Endothelial cell of umbilical vein (primary cell): ENCODE results near the gene UHMK1. TPM values are rescaled to one million over a fixed set of nuclear protein-coding genes. Genes with fewer than 3 reads are reported as not detected.

Experiments used
- BruUV-seq: library from RNA; stranded (reverse); fragments of 400-500 nt; replicated peaks from 2 replicates; lab custom pipeline; 2021; lab: Mats Ljungman, UMichigan
- CTCF ChIA-PET: fragments of 300-600, 350-600 bp; sonication (Branson Sonifier 250); formaldehyde crosslinking; loops from one replicate; lab custom pipeline; 2021; ENCODE audit warnings: antibody characterized with exemption, inconsistent platforms; lab: Charles Lee
- POLR2A ChIA-PET: fragments of 300-600, 350-600 bp; sonication (Branson Sonifier 250); formaldehyde crosslinking; loops from one replicate; lab custom pipeline; 2021; ENCODE audit warnings: antibody characterized with exemption, inconsistent platforms; lab: Charles Lee
- DNase-seq: peaks from one replicate; pipeline ENCODE4 v3.0.0-alpha.2; 2011; ENCODE audit warnings: low read depth, low spot score
- FAIRE-seq: peaks from 2 replicates; lab custom pipeline; 2011; peaks lifted over from hg19 to GRCh38; lab: Jason Lieb, UNC
- H2AFZ ChIP-seq: 2 replicates; pipeline ENCODE4 v1.6.0; 2012; ENCODE audit warnings: low read depth, low read length, control low read depth, inconsistent platforms
- H3K27ac ChIP-seq: 2 replicates; pipeline ENCODE4 v1.5.1; 2011; ENCODE audit warnings: low read depth, mild to moderate bottlenecking, control low read depth, low read length, moderate library complexity; ENCODE audit not compliant: insufficient read depth
- H3K27me3 ChIP-seq, 2 experiments: 2 replicates each; pipeline versions ENCODE4 v1.6.0 to v1.6.1; 2011; ENCODE audit warnings: low read length in 2 of 2, mixed read lengths in 1 of 2; ENCODE audit not compliant: control insufficient read depth in 2 of 2, insufficient read depth in 2 of 2
- H3K36me3 ChIP-seq, 2 experiments: 2 replicates in 1 of 2; 3 replicates in 1 of 2; pipeline ENCODE4 v1.5.1; 2011; ENCODE audit warnings: low read length in 2 of 2, mild to moderate bottlenecking in 1 of 2, moderate library complexity in 1 of 2; ENCODE audit not compliant: control insufficient read depth in 2 of 2, insufficient read depth in 2 of 2; ENCODE audit errors: extremely low read depth in 1 of 2
- H3K4me1 ChIP-seq: 3 replicates; pipeline ENCODE4 v1.5.1; 2011; ENCODE audit warnings: mild to moderate bottlenecking, low read length; ENCODE audit not compliant: control insufficient read depth, insufficient read depth; ENCODE audit errors: extremely low read depth
- H3K4me2 ChIP-seq: 2 replicates; pipeline ENCODE4 v1.6.1; 2011; ENCODE audit warnings: low read length, control low read depth, mixed read lengths; ENCODE audit not compliant: insufficient read depth
- H3K4me3 ChIP-seq, 3 experiments: fragments of 200-600 bp in 1 of 3; sonication (generic), shearing (Covaris generic) in 1 of 3; replicated peaks in 1 of 3; 2 replicates each; pipeline ENCODE4 v1.5.1; 2011 to 2016; ENCODE audit warnings: control low read depth in 3 of 3, low read length in 3 of 3, mild to moderate bottlenecking in 2 of 3, inconsistent platforms in 1 of 3, low read depth in 1 of 3, moderate library complexity in 1 of 3; ENCODE audit not compliant: insufficient read depth in 1 of 3
- H3K79me2 ChIP-seq: 2 replicates; pipeline ENCODE4 v1.6.0; 2012; ENCODE audit warnings: low read length, inconsistent platforms; ENCODE audit not compliant: control insufficient read depth, insufficient read depth
- H3K9ac ChIP-seq: replicated peaks from 2 replicates; pipeline ENCODE3; 2011; ENCODE audit warnings: low read length, control low read depth; ENCODE audit not compliant: insufficient read depth; ENCODE audit errors: extremely low read depth
- H3K9me1 ChIP-seq: replicated peaks from 3 replicates; pipeline ENCODE4 v1.6.0; 2011; ENCODE audit warnings: mild to moderate bottlenecking, low read length; ENCODE audit not compliant: control insufficient read depth, insufficient read depth; ENCODE audit errors: extremely low read depth
- H3K9me3 ChIP-seq: replicated peaks from 2 replicates; pipeline ENCODE4 v1.5.1; 2012; ENCODE audit warnings: low read length, inconsistent platforms; ENCODE audit not compliant: control insufficient read depth, insufficient read depth
- H4K20me1 ChIP-seq: replicated peaks from 2 replicates; pipeline ENCODE3; 2011; ENCODE audit warnings: mild to moderate bottlenecking, low read length; ENCODE audit not compliant: control insufficient read depth, insufficient read depth; ENCODE audit errors: extremely low read depth
- EZH2 ChIP-seq: IDR thresholded peaks from 2 replicates; pipeline ENCODE4 v1.6.1; 2012; ENCODE audit warnings: borderline replicate concordance, low read depth, mild to moderate bottlenecking, moderate library complexity, low read length, inconsistent platforms; ENCODE audit not compliant: severe bottlenecking
- FOS ChIP-seq: IDR thresholded peaks from 2 replicates; pipeline ENCODE4 v1.6.1; 2011; ENCODE audit warnings: mild to moderate bottlenecking, low read length, moderate library complexity, borderline replicate concordance; ENCODE audit not compliant: insufficient read depth
- GATA2 ChIP-seq: IDR thresholded peaks from 2 replicates; pipeline ENCODE4 v1.7.0; 2011; ENCODE audit warnings: low read depth, mild to moderate bottlenecking, moderate library complexity, mixed read lengths, low read length; ENCODE audit not compliant: insufficient read length, insufficient read depth
- JUN ChIP-seq: IDR thresholded peaks from 2 replicates; pipeline ENCODE4 v1.6.1; 2011; ENCODE audit warnings: borderline replicate concordance, low read depth; ENCODE audit not compliant: insufficient read length, insufficient read depth
- MYC ChIP-seq: IDR thresholded peaks from one replicate; pipeline ENCODE4 v1.6.1; 2011; ENCODE audit warnings: mild to moderate bottlenecking, low read depth, low read length
- POLR2A ChIP-seq: IDR thresholded peaks from 2 replicates; pipeline ENCODE4 v1.6.1; 2012; ENCODE audit warnings: low read depth, mild to moderate bottlenecking, control low read depth, low read length
- POLR2AphosphoS5 ChIP-seq: IDR thresholded peaks from 2 replicates; pipeline ENCODE4 v1.6.1; 2012; ENCODE audit warnings: low read depth, mild to moderate bottlenecking, control low read depth, low read length, moderate library complexity; ENCODE audit not compliant: insufficient read depth
- dilution Hi-C: fragments of 300-500 bp; cut with MboI; formaldehyde crosslinking; loops from one replicate; pipeline ENCODE4 v1.15.0; 2019; ENCODE audit warnings: low sequenced_read_pairs; ENCODE audit not compliant: extremely low pct_ligation_motif_present
- intact Hi-C: fragments of 100-400 bp; cut with micrococcal nuclease; formaldehyde crosslinking; loops from one replicate; pipeline ENCODE4 v1.10.0; 2022
- polyA plus RNA-seq, 4 experiments: library from polyadenylated mRNA; depleted of rRNA in 3 of 4; stranded (reverse) in 3 of 4; unstranded in 1 of 4; fragments of >200 nt; gene quantifications; 2 replicates each; pipeline versions ENCODE4 v1.2.1 to v1.2.3, GENCODE V29; 2011 to 2012; ENCODE audit warnings: missing spikeins in 1 of 4
- total RNA-seq: library from RNA; stranded (reverse); gene quantifications from 2 replicates; pipeline ENCODE4 v1.2.3, GENCODE V29; 2021
- TF ChIP-seq, protein P1 (sequence below): IDR thresholded peaks from 2 replicates; pipeline ENCODE4 v1.6.1; 2011; ENCODE audit not compliant: insufficient read depth, insufficient read length
- TF ChIP-seq, protein P2 (sequence below), 2 donors: IDR thresholded peaks; 1 replicate in 1 of 2; 2 replicates in 1 of 2; pipeline ENCODE4 v1.5.1; 2011; ENCODE audit warnings: low read length in 2 of 2, mild to moderate bottlenecking in 2 of 2, moderate library complexity in 2 of 2, control low read depth in 1 of 2, inconsistent platforms in 1 of 2, low read depth in 1 of 2; ENCODE audit not compliant: insufficient read depth in 1 of 2; ENCODE audit errors: extremely low read depth in 1 of 2

Gene UHMK1
- total and polyA plus RNA-seq, 2 donors (not counting 3 experiments of a cell fraction or from before 2014, with no cell fraction given): 9.2 to 35.0 TPM

DNA sequence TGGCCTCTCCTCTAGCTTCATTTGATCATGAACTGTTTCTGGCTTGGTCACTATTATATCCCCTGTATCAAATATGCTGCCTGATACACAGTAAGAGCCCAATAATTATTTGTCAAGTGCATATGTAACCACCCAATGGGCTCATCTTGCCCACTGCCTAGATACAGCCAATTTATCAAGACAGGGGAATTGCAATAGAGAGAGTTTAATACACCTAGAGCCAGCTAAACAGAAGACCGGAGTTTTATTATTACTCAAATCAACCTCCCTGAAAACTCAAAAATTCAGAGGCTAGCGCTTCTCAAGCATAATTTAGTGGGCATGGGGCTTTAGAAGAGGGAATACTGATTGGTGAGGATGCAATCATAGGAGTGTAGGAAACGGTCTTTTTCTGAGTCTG is 45.6 kb downstream of the UHMK1 start:
- no peaks in the 10 kb centered on the region for H3K27me3 ChIP-seq
- no peaks in the 10 kb centered on the region for H3K9me3 ChIP-seq
- peaks cover 39% of the 10 kb centered on the region for H3K4me1 ChIP-seq
- BruUV-seq: no TSS peak
- FAIRE-seq: no peak
- CTCF ChIA-PET: no interaction called here
- POLR2A ChIA-PET: no interaction called here
- H3K9me1 ChIP-seq: no peaks in the 10 kb centered on the region
- dilution Hi-C loops: no loop called here
- no peak overlapping the region for H3K27ac ChIP-seq
- no peaks in the 10 kb centered on the region for H3K79me2 ChIP-seq
- H3K9ac ChIP-seq: no peak overlapping the region
- H2AFZ ChIP-seq: no peak overlapping the region
- no peak overlapping the region for H3K4me3 ChIP-seq
- no peaks in the 10 kb centered on the region for H4K20me1 ChIP-seq
- DNase-seq: no peak
- intact Hi-C loops: no loop called here
- TF ChIP-seq, protein P1, sequence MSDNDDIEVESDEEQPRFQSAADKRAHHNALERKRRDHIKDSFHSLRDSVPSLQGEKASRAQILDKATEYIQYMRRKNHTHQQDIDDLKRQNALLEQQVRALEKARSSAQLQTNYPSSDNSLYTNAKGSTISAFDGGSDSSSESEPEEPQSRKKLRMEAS: no peak
- no peaks in the 10 kb centered on the region for H3K36me3 ChIP-seq
- H3K4me2 ChIP-seq: no peak overlapping the region

DNA sequence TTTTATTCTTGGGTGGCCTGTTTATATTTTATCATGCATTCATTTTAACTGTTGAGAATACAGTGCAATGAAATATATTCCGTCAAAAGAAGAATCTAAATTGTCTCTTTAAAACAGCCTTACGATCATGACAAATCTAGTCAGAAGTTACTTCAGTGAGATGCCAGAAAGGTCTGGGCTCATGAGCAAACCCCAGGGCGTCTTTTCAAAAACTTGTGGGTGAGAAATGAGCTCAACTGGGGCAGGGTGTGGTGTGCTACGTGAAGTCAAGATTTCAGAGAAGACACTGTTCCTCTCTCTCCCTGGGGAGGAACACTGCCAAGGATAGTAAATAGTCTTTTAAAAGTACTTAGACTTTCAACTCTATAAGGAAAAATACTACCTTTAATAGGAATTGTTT is 50.6 kb downstream of the UHMK1 start:
- FAIRE-seq: no peak
- Histone ChIP-seq H3K4me1 (no peaks in the 10 kb centered on the region), H3K27ac (no peak overlapping the region)

More for the DNA sequence above, 50.6 kb downstream of the UHMK1 start:
- ChIA-PET CTCF (interaction anchor here (1.2 to 1.4 kb wide), 2 partner anchors 9 to 10 kb away, joined by 3 read pairs; no protein-coding TSS in a partner anchor), POLR2A (no interaction called here)
- H3K4me3 ChIP-seq: no peak overlapping the region
- no peaks in the 10 kb centered on the region for H3K9me1 ChIP-seq
- H3K27me3 ChIP-seq: no peaks in the 10 kb centered on the region
- dilution Hi-C loops (no loop called here), intact Hi-C loops (no loop called here)
- TF ChIP-seq POLR2A (no peak), FOS (no peak), GATA2 (no peak), EZH2 (no peak), JUN (no peak), POLR2AphosphoS5 (no peak), MYC (no peak)
- TF ChIP-seq, protein P2, sequence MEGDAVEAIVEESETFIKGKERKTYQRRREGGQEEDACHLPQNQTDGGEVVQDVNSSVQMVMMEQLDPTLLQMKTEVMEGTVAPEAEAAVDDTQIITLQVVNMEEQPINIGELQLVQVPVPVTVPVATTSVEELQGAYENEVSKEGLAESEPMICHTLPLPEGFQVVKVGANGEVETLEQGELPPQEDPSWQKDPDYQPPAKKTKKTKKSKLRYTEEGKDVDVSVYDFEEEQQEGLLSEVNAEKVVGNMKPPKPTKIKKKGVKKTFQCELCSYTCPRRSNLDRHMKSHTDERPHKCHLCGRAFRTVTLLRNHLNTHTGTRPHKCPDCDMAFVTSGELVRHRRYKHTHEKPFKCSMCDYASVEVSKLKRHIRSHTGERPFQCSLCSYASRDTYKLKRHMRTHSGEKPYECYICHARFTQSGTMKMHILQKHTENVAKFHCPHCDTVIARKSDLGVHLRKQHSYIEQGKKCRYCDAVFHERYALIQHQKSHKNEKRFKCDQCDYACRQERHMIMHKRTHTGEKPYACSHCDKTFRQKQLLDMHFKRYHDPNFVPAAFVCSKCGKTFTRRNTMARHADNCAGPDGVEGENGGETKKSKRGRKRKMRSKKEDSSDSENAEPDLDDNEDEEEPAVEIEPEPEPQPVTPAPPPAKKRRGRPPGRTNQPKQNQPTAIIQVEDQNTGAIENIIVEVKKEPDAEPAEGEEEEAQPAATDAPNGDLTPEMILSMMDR (IDR thresholded peaks at IDR 0.05; ENCODE audit: extremely low read depth in 1 of 2, insufficient read depth in 1 of 2, low read depth in 1 of 2, low read length in 2 of 2): no peak
- TF ChIP-seq, protein P1: no peak
- no peaks in the 10 kb centered on the region for H4K20me1 ChIP-seq
- H3K9me3 ChIP-seq: no peaks in the 10 kb centered on the region
- no peak overlapping the region for H2AFZ ChIP-seq
- H3K4me2 ChIP-seq: no peak overlapping the region
- H3K36me3 ChIP-seq: no peaks in the 10 kb centered on the region
- BruUV-seq: no TSS peak
- DNase-seq: no peak
- H3K9ac ChIP-seq: no peak overlapping the region
- no peaks in the 10 kb centered on the region for H3K79me2 ChIP-seq
